HG03108 (cell line): ENCODE measurements around the gene MAP3K6.
A peak's percentile ranks its signal among the peaks of the same experiment; 100 is the strongest.

Experiments used
- ATAC-seq: cut with Tn5 transposase; IDR thresholded peaks from one replicate; pipeline ENCODE4 v1.9.1; 2021; ENCODE audit warnings: moderate library complexity; ENCODE audit not compliant: unreplicated experiment

The MAP3K6 gene

DNA sequence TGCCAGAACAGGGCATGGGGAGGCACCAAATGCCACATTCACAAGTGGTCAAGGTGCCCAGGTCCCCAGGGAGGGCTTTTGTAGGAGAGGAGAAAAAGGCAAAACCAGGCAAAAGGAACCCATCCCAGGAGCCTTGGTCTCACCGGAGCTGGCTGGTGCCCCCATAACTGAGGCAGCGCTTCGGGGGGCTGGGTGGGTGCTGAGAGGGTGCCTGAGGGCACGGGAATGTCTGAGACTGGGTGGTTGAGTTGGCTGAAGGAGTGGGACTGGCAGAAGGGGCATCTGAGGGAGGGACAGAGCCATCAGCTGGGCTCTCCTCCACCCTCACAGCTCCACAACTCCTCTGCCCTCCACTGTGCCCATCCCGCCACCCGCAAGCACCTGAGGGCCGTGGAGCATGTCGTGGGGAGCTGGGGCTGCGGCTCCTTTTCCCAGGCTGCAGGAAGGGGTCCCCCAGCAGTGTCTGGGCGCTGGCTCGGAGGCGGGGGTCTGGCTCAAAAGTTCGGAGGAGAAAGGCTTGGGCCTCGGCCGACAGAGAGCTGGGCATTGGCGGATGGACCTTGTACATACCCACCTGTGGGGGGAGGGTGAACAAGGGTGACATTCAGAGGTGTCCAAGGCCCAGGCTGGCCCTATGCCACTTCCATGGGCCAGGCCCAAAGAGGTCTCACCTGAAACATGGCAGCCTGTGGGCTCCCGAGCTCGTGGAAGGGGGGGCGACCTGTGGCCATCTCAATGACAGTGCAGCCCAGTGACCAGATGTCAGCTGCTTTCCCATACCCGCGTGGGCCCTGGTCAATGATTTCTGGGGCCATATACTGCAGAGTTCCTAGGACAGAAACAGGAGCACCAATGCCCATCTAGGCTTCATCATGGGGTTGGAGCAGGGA lies 8.5 kb downstream of the MAP3K6 start:
- ATAC-seq: no peak

DNA sequence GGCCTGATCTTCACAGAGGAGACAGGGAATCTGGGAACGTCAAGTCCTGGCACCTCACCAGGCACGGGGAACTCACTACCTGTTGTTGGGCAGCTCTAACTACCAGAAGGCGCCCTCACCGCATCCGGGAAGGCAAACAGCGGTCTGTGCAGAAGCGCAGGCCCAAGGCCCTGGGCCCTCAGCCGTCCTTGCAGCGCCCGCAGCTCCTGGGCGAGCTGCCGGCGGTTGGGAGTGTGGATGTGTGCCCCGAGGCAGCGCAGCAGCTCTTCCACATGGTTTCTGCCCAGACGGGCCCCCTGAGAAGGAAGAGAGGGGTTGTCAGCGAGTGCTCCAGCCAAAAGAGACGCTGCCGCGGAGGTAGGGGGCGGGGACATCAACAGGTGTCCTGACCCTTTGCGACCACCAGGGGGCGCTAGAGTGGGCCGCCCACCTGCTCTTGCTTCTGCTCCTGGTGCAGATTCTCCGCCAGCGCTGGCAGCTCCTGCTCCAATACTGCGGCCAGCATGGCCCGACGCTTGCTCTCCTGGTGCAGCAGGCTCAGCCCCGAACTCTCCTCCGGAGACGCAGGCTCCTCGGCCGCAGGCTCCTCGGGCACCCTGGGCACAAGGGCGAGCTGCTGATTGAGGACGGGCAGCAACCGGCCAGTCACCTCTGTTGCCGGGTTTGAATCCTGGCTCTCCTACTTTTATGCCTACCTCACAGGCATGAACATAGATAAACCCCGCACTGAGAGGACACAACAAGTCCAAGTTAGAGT lies 9.3 kb downstream of the MAP3K6 start:
- ATAC-seq: peak; percentile 40

DNA sequence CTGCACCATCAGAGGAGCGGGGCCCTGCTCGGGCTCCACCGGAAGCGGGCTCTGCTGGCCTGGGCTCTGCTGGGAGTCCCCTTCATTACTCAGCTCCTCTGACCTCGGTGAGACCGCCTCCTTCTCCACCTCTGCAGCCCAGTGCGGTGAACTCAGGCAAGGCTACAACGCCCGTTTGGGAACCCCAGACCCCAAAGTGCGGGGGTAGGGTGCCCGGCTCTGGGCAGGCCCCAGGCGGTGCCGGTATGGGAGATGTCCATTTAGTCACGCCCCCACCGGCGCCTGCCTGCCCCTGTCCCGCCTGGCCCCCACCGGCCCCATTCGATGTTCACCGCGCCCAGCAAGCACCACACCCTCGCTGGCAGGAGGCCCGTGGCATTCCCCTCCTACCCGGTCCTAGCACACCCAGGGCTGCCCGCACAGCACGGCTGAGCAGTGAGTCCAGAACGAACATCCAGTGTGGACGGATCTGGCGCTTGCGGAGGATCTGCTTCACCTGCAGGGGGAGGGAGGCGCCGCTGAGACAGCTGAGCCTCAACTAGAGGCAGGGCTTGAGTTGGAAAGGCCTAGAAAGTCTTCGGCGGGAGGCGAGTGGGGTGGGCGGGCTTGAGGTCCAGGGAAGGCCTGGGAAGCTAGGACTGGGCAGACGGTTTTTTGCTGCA lies 10.0 kb downstream of the MAP3K6 start:
- no peak for ATAC-seq

DNA sequence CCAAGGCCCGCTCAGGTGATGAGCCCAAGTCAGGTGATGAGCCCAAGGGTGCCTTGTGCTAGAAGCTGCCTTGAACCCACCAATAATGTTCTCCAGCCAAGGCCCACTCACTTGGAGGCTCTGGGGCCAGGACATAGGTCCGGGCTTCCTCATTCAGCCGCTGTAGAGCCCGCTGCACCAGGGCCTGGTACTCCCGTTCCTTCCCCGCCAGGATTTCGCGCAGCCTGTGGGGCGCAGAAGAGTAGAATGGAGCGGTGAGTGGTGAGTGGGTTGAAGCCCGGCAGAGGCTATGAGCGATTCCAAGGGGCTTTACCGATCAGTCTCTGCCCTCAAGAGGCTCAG lies 10.5 kb downstream of the MAP3K6 start:
- ATAC-seq: no peak

- no peak for ATAC-seq
Observed at GRCh38 chr1:27355683-27356082, 11.1 kb downstream of the MAP3K6 start.

DNA sequence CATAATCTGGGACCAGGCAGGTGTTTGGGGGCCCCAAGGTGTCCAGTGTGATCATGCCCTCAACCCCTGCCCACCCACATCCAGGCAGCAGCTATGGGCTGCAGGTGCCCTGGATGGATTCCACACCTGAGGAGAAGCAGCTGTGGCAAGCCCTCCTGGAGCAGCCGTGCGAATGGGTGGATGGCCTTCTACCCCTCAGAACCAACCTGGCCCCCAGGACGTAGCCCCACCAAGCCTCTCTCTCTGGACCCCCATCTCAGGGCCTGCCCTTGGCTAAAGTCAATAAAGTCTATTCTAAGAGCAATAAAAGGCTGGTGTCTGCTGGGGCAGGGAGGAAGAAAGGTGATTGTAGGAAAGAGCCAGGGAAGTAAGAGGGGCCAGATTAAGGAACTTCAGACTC lies 13.1 kb downstream of the MAP3K6 start:
- ATAC-seq: no peak

GRCh38 chr1:27353166-27353565 lies 13.6 kb downstream of the MAP3K6 start:
- no peak for ATAC-seq

- no peak for ATAC-seq
Observed at GRCh38 chr1:27351541-27352107, 15.1 kb downstream of the MAP3K6 start.

- no peak for ATAC-seq
Observed at GRCh38 chr1:27350663-27351540, 15.9 kb downstream of the MAP3K6 start.

DNA sequence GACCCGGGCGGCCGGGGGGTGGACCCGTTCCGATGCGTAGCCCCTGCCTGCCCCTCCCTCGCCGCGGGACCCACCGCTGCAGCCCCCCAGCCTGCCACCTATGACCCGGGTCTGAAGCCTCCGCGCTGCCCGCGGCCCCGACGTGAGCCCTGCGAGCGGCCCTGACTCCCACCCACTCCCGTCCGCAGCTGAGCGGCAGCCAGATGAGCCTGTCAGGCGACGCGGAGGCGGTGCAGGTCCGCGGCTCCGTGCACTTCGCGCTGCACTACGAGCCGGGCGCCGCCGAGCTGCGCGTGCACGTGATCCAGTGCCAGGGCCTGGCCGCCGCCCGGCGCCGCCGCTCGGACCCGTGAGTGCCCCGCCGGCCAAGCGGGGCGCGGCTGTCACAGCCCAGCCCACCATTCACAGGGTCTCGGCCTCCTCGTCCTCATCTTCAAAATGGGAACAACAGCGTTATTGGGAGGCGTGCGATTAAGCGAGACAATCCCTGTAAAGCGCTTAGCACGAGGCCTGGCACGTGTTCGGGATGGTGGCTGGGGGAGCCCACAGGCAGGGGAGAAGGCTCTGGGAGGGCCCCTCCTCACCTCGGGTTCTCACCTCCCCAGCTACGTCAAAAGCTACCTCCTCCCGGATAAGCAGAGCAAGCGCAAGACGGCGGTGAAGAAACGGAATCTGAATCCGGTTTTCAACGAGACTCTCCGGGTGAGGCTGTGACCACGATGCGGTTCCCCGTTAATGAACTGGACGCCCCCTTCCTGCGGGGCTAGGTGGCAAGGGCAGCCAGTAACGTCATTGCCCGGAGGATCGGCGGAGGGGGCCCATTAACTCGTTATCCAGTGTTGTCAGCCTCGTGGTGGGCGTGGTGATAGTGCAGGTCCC lies 16.7 kb downstream of the MAP3K6 start:
- ATAC-seq: no peak

DNA sequence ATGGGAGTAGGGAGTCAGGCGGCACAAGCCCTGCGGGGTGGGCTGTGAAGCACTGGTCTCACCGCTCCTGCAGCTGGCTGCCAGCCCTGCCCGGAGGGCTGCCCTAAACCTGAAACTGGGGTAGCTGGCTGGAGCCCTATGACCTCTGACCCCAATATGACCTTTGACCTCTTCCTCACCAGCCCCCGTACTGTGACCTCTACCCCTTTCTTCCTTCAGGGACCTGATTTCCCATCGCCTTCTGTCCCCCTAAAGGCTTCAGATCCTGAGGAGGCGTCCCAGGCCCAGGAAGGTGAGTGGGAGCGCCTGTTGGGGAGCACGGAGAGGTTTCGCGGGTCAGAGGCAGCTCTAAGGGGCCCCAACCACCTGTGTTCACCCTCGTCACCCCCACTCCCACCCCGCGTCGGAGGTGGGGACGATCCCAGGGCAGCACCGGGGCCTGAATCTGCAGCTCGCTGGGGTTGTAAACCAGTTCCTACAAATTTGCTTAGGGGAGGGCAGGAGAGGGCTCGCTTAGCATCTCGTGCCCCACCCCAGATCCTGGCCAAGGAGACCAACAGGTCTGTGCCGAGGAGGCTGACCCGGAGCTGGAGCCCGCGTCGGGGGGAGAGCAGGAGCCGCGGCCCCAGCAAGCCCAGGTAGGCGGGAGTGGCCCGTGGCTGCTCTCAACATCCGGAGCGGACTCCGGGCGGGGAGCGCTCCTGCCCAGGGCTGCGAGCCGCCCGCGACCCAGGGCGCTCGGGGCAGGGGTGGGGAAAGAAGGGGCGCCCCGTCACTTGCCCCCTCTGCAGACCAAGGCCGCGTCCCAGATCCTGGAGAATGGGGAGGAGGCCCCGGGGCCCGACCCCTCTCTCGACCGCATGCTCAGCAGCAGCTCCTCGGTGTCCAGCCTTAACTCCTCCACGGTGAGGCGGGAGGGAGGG lies 17.6 kb downstream of the MAP3K6 start:
- no peak for ATAC-seq

DNA sequence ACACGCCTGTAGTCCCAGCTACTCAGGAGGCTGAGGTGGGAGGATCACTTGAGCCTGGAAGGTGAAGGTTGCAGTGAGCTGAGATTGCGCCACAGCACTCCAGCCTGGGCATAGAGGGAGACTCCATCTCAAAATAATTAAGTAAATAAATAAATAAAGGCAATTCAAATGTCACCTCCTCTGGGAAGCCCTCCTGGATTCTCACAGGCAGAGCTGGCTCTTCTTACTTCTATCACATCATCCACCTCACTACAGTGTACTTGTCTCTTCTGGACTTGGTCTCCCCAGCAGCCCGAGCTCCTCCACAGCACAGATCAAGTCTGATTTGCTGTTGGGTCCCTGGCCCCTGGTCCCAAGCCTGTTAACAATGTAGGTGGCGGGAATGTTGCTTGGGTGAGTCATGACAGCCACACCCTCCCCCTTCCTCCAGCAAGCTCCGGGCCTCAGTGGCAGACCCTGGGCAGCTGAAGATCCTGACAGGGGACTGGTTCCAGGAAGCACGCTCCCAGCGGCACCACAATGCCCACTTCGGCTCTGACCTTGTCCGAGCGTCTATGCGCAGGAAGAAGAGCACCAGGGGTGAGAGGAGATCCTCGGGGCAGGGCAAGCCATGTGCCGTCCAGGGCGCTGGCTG lies 19.7 kb downstream of the MAP3K6 start:
- ATAC-seq: no peak

GRCh38 chr1:27346357-27346756 lies 20.4 kb downstream of the MAP3K6 start:
- ATAC-seq: no peak

DNA sequence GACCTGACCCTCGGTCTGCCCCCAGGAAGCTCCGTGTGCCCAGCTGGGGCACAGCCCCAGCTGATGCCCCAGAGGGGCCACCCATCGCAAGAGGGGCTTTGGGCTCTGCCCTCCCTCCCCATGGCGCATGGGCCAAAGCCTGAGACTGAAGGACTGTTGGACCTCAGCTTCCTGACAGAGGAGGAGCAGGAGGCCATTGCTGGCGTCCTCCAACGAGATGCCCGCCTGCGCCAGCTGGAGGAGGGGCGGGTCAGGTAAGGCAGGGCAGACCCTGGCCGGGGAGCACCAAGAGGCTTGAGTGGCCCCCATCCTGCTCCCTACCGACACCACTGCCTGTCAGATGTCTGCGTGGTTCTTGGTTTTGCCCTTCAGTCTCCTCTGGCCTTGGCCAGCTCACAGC lies 21.5 kb downstream of the MAP3K6 start:
- ATAC-seq: no peak

GRCh38 chr1:27343639-27344025 lies 23.1 kb downstream of the MAP3K6 start:
- ATAC-seq: no peak

- peak; percentile 38 for ATAC-seq
Observed at GRCh38 chr1:27342778-27343638, 23.8 kb downstream of the MAP3K6 start.

DNA sequence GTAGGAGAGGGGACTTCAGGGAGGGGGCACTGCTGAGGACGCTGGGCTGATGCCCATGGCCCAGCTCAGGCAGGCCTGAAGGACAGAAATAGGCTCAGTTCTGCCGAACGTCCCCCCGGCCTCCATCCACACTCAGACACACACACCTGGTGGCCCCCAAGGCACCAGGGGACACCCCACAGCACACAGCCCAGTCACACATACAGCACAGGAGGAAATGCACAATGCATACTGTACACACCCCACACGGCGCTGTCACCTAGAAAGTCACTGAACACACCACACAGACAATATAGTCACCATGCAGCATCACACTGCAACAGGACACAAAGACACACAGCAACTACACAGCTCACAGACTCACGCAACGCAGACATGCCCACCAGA lies 24.4 kb downstream of the MAP3K6 start:
- no peak for ATAC-seq
